ENCODE results near the gene MAP4K4. TPM values are rescaled to one million over a fixed set of nuclear protein-coding genes. Genes with fewer than 3 reads are reported as not detected.
A peak's percentile ranks its signal among the peaks of the same experiment; 100 is the strongest.

The MAP4K4 gene
- total and polyA plus RNA-seq, 2 of the 4 experiments (the other 2 are of a cell fraction): 89.4 to 124 TPM

DNA sequence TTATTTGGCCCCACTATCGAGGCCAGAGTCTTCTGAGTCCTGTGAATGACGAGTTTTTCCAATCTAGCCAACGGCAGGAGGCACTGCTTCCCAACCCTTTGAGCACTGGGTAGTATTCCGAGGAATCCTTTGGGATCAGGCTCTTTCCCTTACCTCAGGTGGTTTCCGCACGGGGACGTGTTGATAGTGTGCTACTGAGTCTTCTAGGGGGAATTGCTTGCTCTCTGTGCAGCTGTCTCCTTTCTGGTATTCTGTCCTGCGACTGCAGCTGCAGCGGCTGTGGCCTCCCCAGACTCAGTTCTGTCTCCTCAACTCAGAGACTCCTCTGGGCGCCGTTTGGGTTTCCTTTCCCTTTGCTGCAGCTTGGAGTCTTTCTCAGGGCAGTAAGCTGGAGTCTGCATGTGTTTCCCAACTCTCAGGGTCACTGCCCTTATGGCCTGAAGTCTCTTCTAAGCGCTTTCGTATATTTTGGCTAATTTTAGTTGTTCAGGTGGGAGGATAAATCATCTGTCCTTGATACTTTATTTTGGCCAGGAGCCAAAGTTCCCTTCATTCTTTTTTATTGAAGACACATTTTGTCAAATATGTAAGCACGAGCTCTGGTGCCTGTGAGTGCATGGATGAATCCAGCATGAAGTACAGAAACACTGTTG lies 118.4 kb downstream of the MAP4K4 start:
- no peaks in the 10 kb centered on the region for H3K9me3 ChIP-seq (ENCODE audit: control insufficient read depth, insufficient read depth, low read length)
- H3K4me2 ChIP-seq (ENCODE audit: low read depth, low read length): 0 out of 2 replicates have a peak overlapping the region, but pooled peaks have one; percentile 8
- H2AK9ac ChIP-seq (replicated peaks; ENCODE audit: low read depth, low read length, poor library complexity): no peak overlapping the region
- peaks cover 38% of the 10 kb centered on the region for H3K9me1 ChIP-seq (ENCODE audit: insufficient read depth, low read length)
- peak overlapping the region; percentile 35; the same call in 1 of the 2 replicates for H3K23ac ChIP-seq (ENCODE audit: low read depth, low read length)
- no peak overlapping the region for H4K5ac ChIP-seq (ENCODE audit: low read depth, low read length)
- no peak overlapping the region for H3K27ac ChIP-seq (ENCODE audit: insufficient read depth, low read length)
- in situ Hi-C loops (cut with MboI; ENCODE audit: low sequenced_read_pairs) (no loop called here), intact Hi-C loops (cut with micrococcal nuclease) (loop anchor here (5.0 kb wide), 1 partner anchor 39 kb away; no protein-coding TSS in a partner anchor), dilution Hi-C loops (cut with HindIII; ENCODE audit: low sequenced_read_pairs, unreplicated experiment) (no loop called here)
- no peak overlapping the region for H4K91ac ChIP-seq (ENCODE audit: insufficient read depth, low read depth, low read length)
- no peak overlapping the region for H2BK120ac ChIP-seq (ENCODE audit: low read depth, low read length)
- no TSS peak for BruUV-seq (replicated peaks)
- H4K8ac ChIP-seq (ENCODE audit: low read depth in 2 of 2, low read length in 2 of 2): no peak overlapping the region
- H2BK20ac ChIP-seq (ENCODE audit: low read depth, low read length): no peak overlapping the region
- no peak for ATAC-seq (ENCODE audit: low read depth)
- H3K9ac ChIP-seq (ENCODE audit: low read depth, low read length): no peak overlapping the region
- no peak overlapping the region for H2AFZ ChIP-seq (replicated peaks; ENCODE audit: low read length, poor library complexity)
- no peak overlapping the region for H2AK5ac ChIP-seq (ENCODE audit: low read depth, low read length)
- H3K18ac ChIP-seq (ENCODE audit: low read depth, low read length): no peak overlapping the region
- TF ChIP-seq MXI1 (IDR thresholded peaks at IDR 0.05; ENCODE audit: borderline replicate concordance, low read depth, low read length) (no peak), FOS (IDR thresholded peaks at IDR 0.05; ENCODE audit: low read depth, low read length) (no peak), BHLHE40 (IDR thresholded peaks at IDR 0.05; ENCODE audit: low read depth, low read length) (no peak), RFX5 (IDR thresholded peaks at IDR 0.05; ENCODE audit: low read depth, low read length) (no peak), NFE2L2 (IDR thresholded peaks at IDR 0.05; ENCODE audit: low read depth, low read length) (no peak), SMC3 (IDR thresholded peaks at IDR 0.05; ENCODE audit: low read depth, low read length) (no peak), CHD1 (IDR thresholded peaks at IDR 0.05; ENCODE audit: low read depth, low read length) (no peak), CEBPB (IDR thresholded peaks at IDR 0.05; ENCODE audit: low read depth, low read length) (no peak)
- no peak overlapping the region for H3K4me3 ChIP-seq (ENCODE audit: insufficient read depth, low read depth, low read length)
- peaks cover 18 to 89% of the 10 kb centered on the region in 2 experiments for H3K79me1 ChIP-seq (ENCODE audit: low read depth in 1 of 2, low read length in 2 of 2)
- H2BK5ac ChIP-seq (ENCODE audit: low read depth, low read length, poor library complexity, severe bottlenecking): no peak overlapping the region
- peaks cover 33% of the 10 kb centered on the region for H3K4me1 ChIP-seq (ENCODE audit: control insufficient read depth, insufficient read depth, low read length)
- ChIA-PET CTCF (interaction anchor here (0.8 kb wide), 1 partner anchor 15 kb away, joined by 4 read pairs; no protein-coding TSS in a partner anchor), POLR2A (ENCODE audit: unreplicated experiment) (no interaction called here)
- H2BK15ac ChIP-seq (ENCODE audit: low read depth, low read length): no peak overlapping the region
- no peak overlapping the region for H3K4ac ChIP-seq (ENCODE audit: low read depth, low read length)
- DNase-seq: no peak
- H3K36me3 ChIP-seq (ENCODE audit: control insufficient read depth, insufficient read depth, low read length): peaks cover 1% of the 10 kb centered on the region; the same call in 1 of the 2 replicates
- no peak overlapping the region for H3K56ac ChIP-seq (ENCODE audit: extremely low read depth, insufficient read depth, low read length)
- H3K27me3 ChIP-seq (ENCODE audit: control insufficient read depth, insufficient read depth, low read length): no peaks in the 10 kb centered on the region
- H3K14ac ChIP-seq (replicated peaks; ENCODE audit: low read depth, low read length): no peak overlapping the region; the same call in none of the 2 replicates
- 45% methylated on average over 2 of the region's 14 CpGs; no CpG with 5 or more reads in 1 of the 2 experiments for WGBS, 2 experiments (ENCODE audit: extremely low coverage in 2 of 2, insufficient read length in 1 of 2)
- peaks cover 94% of the 10 kb centered on the region for H4K20me1 ChIP-seq (ENCODE audit: insufficient read depth, low read length)
